ENCODE measurements around the gene L2HGDH.

DNA sequence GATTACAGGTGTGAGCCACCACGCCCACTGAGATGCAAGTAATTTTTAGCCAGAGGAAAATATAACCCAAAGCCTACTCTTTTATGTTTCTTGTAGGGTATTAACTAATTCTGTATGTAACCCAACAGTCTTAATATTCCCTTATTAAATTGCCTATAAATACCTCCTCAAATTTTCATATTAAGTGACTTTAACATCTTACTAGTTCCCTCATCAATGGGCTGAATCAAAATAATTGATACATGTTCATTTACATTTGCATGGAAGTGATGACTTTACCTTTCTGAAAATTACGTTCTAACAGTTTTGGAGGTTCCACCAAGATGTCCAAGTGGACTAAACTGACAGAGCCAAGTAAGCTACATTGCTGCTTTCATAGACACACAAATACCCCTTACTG is 83.7 kb downstream of the L2HGDH start:
- TF ChIP-seq GABPA (IDR thresholded peaks at IDR 0.05; ENCODE audit: low read depth) (no peak), CTCF (IDR thresholded peaks at IDR 0.05; ENCODE audit: insufficient read depth, low read length) (no peak), POLR2AphosphoS5 (IDR thresholded peaks at IDR 0.05; ENCODE audit: low read depth) (no peak), SPI1 (IDR thresholded peaks at IDR 0.05; ENCODE audit: borderline replicate concordance, low read depth) (no peak), REST (IDR thresholded peaks at IDR 0.05; ENCODE audit: insufficient replicate concordance, low read depth) (no peak)
